ENCODE results near the gene TAS1R2.

The TAS1R2 gene

DNA sequence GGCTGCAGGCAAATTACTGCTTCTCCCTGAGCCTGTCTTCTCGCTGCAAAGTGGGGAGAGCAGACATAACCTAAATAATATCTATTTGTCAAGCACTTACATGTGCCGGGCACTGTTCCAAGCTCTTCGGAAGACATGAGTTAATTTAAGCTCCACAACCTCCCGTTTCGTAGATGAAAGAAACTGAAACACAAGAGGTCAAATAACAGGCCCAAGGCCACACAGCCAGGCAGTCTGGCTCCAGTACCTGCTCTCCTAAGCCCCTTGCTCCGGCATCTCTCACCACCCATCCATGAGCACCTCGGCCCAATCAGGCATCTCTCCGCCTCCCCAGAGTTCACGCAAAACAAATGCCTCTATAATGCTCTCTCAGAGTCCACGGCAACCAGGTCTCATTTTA is 65.4 kb downstream of the TAS1R2 start:
- DNase-seq (ENCODE audit: low spot score): no peak
- H3K4me3 ChIP-seq: no peak overlapping the region
- no peak overlapping the region for H3K27ac ChIP-seq
- TF ChIP-seq, protein P1, sequence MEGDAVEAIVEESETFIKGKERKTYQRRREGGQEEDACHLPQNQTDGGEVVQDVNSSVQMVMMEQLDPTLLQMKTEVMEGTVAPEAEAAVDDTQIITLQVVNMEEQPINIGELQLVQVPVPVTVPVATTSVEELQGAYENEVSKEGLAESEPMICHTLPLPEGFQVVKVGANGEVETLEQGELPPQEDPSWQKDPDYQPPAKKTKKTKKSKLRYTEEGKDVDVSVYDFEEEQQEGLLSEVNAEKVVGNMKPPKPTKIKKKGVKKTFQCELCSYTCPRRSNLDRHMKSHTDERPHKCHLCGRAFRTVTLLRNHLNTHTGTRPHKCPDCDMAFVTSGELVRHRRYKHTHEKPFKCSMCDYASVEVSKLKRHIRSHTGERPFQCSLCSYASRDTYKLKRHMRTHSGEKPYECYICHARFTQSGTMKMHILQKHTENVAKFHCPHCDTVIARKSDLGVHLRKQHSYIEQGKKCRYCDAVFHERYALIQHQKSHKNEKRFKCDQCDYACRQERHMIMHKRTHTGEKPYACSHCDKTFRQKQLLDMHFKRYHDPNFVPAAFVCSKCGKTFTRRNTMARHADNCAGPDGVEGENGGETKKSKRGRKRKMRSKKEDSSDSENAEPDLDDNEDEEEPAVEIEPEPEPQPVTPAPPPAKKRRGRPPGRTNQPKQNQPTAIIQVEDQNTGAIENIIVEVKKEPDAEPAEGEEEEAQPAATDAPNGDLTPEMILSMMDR (IDR thresholded peaks at IDR 0.05): no peak

- DNase-seq (ENCODE audit: low spot score): no peak
- TF ChIP-seq, protein P1 (IDR thresholded peaks at IDR 0.05): no peak
These were observed 66.3 kb downstream of the TAS1R2 start for GRCh38 chr1:18793164-18793563.

DNA sequence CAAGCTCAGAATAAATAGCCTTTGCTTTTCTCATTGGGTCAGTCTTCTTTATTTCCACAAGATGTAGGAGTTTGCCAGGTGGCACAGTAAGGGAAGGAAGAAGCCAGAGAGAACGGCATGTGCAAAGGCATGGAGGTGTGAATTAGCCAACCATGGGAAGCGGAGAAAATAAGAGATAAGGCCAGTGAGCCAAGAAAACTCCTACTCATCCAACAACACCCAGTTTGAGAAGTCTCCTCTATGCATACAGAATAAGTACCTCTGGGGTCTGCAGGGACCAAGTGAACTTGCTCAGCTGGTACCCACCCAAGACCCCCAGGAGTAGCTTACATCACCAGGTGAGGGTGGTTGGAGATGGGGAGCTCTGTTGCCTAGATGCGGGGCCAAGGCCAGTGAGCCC is 66.7 kb downstream of the TAS1R2 start:
- Histone ChIP-seq H3K27ac (no peak overlapping the region), H3K4me3 (no peak overlapping the region)
- TF ChIP-seq, protein P1 (IDR thresholded peaks at IDR 0.05): no peak
- DNase-seq (ENCODE audit: low spot score): no peak

More at GRCh38 chr1:18793164-18793563, 66.3 kb downstream of the TAS1R2 start:
- no peak overlapping the region for H3K4me3 ChIP-seq
- no peak overlapping the region for H3K27ac ChIP-seq
